A549 (cell line): ENCODE data around the gene PTGER2. TPM values are rescaled to one million over a fixed set of nuclear protein-coding genes. Genes with fewer than 3 reads are reported as not detected.

ENCODE experiments used
- BHLHE40 ChIP-seq: IDR thresholded peaks from 2 replicates; pipeline ENCODE4 v1.6.1; 2012; ENCODE audit warnings: low read depth, low read length, inconsistent platforms
- CBX2 ChIP-seq: fragments of 200-600 bp; sonication (generic); IDR thresholded peaks from 2 replicates; pipeline ENCODE4 v1.6.1; 2016; ENCODE audit warnings: low read depth, mild to moderate bottlenecking, borderline replicate concordance
- CBX8 ChIP-seq: fragments of 200-600 bp; sonication (generic); IDR thresholded peaks from 2 replicates; pipeline ENCODE4 v1.6.1; 2016
- CHD2 ChIP-seq: fragments of 150-350 bp; IDR thresholded peaks from 2 replicates; pipeline ENCODE4 v1.6.1; 2014; ENCODE audit warnings: low read length; ENCODE audit not compliant: partially characterized antibody
- CHD4 ChIP-seq: fragments of 200-600 bp; sonication (generic); IDR thresholded peaks from 2 replicates; pipeline ENCODE4 v1.6.1; 2016; ENCODE audit warnings: antibody characterized with exemption, mild to moderate bottlenecking, borderline replicate concordance
- EHMT2 ChIP-seq: fragments of 200-600 bp; sonication (generic); IDR thresholded peaks from 2 replicates; pipeline ENCODE4 v1.6.1; 2016; ENCODE audit warnings: antibody characterized with exemption, low read depth, mild to moderate bottlenecking, moderate library complexity
- FOSB ChIP-seq: fragments of 250-450 bp; sonication (Bioruptor Pico); IDR thresholded peaks from 2 replicates; pipeline ENCODE4 v1.5.0; 2020; ENCODE audit warnings: mild to moderate bottlenecking, moderate library complexity
- FOSL2 ChIP-seq, 2 experiments: fragments of 450-650 bp in 1 of 2; fragments of >200 bp in 1 of 2; sonication (Bioruptor Twin) in 1 of 2; formaldehyde crosslinking; IDR thresholded peaks; 2 replicates each; pipeline versions ENCODE4 v1.5.0 to v1.6.1; 2016 to 2020; ENCODE audit warnings: mild to moderate bottlenecking in 1 of 2, moderate library complexity in 1 of 2
- GATA3 ChIP-seq: IDR thresholded peaks from 2 replicates; pipeline ENCODE4 v1.6.1; 2012; ENCODE audit warnings: borderline replicate concordance
- HDAC2 ChIP-seq: fragments of 200-600 bp; sonication (generic); IDR thresholded peaks from 2 replicates; pipeline ENCODE4 v1.6.1; 2016
- HEYL ChIP-seq: fragments of 250-450 bp; sonication (Bioruptor Pico); IDR thresholded peaks from 2 replicates; pipeline ENCODE4 v1.8.0; 2021; ENCODE audit warnings: mild to moderate bottlenecking, moderate library complexity
- HOXA7 ChIP-seq: fragments of 250-450 bp; sonication (Bioruptor Pico); IDR thresholded peaks from 2 replicates; pipeline ENCODE4 v1.5.0; 2020; ENCODE audit warnings: mild to moderate bottlenecking, moderate library complexity
- JUNB ChIP-seq: fragments of >200 bp; sonication (Bioruptor Twin); formaldehyde crosslinking; IDR thresholded peaks from 2 replicates; pipeline ENCODE4 v1.6.1; 2016
- KDM5A ChIP-seq: fragments of 200-600 bp; sonication (generic); IDR thresholded peaks from 2 replicates; pipeline ENCODE4 v1.6.1; 2016; ENCODE audit warnings: antibody characterized with exemption, mild to moderate bottlenecking
- MYC ChIP-seq: IDR thresholded peaks from 2 replicates; pipeline ENCODE4 v1.6.1; 2012; ENCODE audit warnings: mild to moderate bottlenecking, inconsistent platforms, low read length, improper control_type of control experiment, borderline replicate concordance
- NR3C1 ChIP-seq: fragments of >200 bp; sonication (Bioruptor Twin); formaldehyde crosslinking; IDR thresholded peaks from 3 replicates; pipeline ENCODE4 v1.6.1; 2017
- PHF8 ChIP-seq: fragments of 200-600 bp; sonication (generic); IDR thresholded peaks from 2 replicates; pipeline ENCODE4 v1.6.1; 2016; ENCODE audit warnings: low read depth, mild to moderate bottlenecking, antibody characterized with exemption, moderate library complexity, borderline replicate concordance
- POLR2A ChIP-seq: IDR thresholded peaks from 2 replicates; pipeline ENCODE4 v1.6.1; 2012; ENCODE audit warnings: mild to moderate bottlenecking, low read length
- POLR2AphosphoS2 ChIP-seq: conservative IDR thresholded peaks from 2 replicates; pipeline ENCODE4 v1.6.1; 2012; ENCODE audit warnings: low read length, improper control_type of control experiment, inconsistent platforms
- RAD21 ChIP-seq, 2 experiments: fragments of >200 bp in 1 of 2; sonication (Bioruptor Twin) in 1 of 2; formaldehyde crosslinking in 1 of 2; IDR thresholded peaks in 1 of 2; conservative IDR thresholded peaks in 1 of 2; 2 replicates in 1 of 2; 3 replicates in 1 of 2; pipeline ENCODE4 v1.6.1; 2012 to 2018; ENCODE audit warnings: inconsistent platforms in 1 of 2
- RCOR1 ChIP-seq: fragments of 150-350 bp; IDR thresholded peaks from 2 replicates; pipeline ENCODE4 v1.6.1; 2014; ENCODE audit warnings: antibody characterized with exemption, low read length, low read depth
- SMC3 ChIP-seq: fragments of >200 bp; sonication (Bioruptor Twin); formaldehyde crosslinking; IDR thresholded peaks from 3 replicates; pipeline ENCODE4 v1.6.1; 2018; ENCODE audit warnings: inconsistent platforms
- SREBF2 ChIP-seq: fragments of 450-650 bp; IDR thresholded peaks from 2 replicates; pipeline ENCODE4 v1.6.1; 2014; ENCODE audit warnings: mild to moderate bottlenecking, moderate library complexity
- TP53 ChIP-seq: fragments of 250-450 bp; sonication (Bioruptor Pico); IDR thresholded peaks from 2 replicates; pipeline ENCODE4 v1.5.0; 2021; ENCODE audit warnings: mild to moderate bottlenecking, moderate library complexity
- ZNF302 ChIP-seq: fragments of 250-450 bp; sonication (Bioruptor Pico); IDR thresholded peaks from 2 replicates; pipeline ENCODE4 v1.9.0; 2021; ENCODE audit warnings: inconsistent platforms, mild to moderate bottlenecking, moderate library complexity
- polyA plus RNA-seq, 4 experiments: library from polyadenylated mRNA; depleted of rRNA in 3 of 4; stranded (reverse); fragments of >200 nt; fragmentation: RNase III in 1 of 4; extraction: RNeasy Plus Mini Kit Qiagen cat#74134 plus additional on column Dnase treatment in 1 of 4; gene quantifications; 2 replicates in 3 of 4; 3 replicates in 1 of 4; pipeline ENCODE4 v1.2.3, GENCODE V29; 2011 to 2017
- TF ChIP-seq, protein P1 (sequence below): fragments of >200 bp; sonication (Bioruptor Twin); formaldehyde crosslinking; IDR thresholded peaks from 3 replicates; pipeline ENCODE4 v1.6.1; 2016
- TF ChIP-seq, protein P2 (sequence below): fragments of 150-350 bp; IDR thresholded peaks from 2 replicates; pipeline ENCODE4 v1.6.1; 2014; ENCODE audit warnings: low read depth, mild to moderate bottlenecking, low read length
- TF ChIP-seq, protein P3 (sequence below): IDR thresholded peaks from 2 replicates; pipeline ENCODE4 v1.6.1; 2012
- TF ChIP-seq, protein P4 (sequence below): IDR thresholded peaks from 2 replicates; pipeline ENCODE4 v1.6.1; 2012; ENCODE audit warnings: low read depth, borderline replicate concordance
- TF ChIP-seq, protein P5 (sequence below): fragments of 450-650 bp; IDR thresholded peaks from 2 replicates; pipeline ENCODE4 v1.6.1; 2014; ENCODE audit warnings: antibody characterized with exemption
- TF ChIP-seq, protein P6 (sequence below): fragments of 250-450 bp; sonication (Bioruptor Pico); IDR thresholded peaks from 2 replicates; pipeline ENCODE4 v1.5.0; 2020; ENCODE audit warnings: low read depth, mild to moderate bottlenecking, moderate library complexity

PTGER2 gene
- polyA plus RNA-seq, 2 of the 4 experiments (the other 2 are of a cell fraction), result 0.74 to 1.2 TPM

DNA sequence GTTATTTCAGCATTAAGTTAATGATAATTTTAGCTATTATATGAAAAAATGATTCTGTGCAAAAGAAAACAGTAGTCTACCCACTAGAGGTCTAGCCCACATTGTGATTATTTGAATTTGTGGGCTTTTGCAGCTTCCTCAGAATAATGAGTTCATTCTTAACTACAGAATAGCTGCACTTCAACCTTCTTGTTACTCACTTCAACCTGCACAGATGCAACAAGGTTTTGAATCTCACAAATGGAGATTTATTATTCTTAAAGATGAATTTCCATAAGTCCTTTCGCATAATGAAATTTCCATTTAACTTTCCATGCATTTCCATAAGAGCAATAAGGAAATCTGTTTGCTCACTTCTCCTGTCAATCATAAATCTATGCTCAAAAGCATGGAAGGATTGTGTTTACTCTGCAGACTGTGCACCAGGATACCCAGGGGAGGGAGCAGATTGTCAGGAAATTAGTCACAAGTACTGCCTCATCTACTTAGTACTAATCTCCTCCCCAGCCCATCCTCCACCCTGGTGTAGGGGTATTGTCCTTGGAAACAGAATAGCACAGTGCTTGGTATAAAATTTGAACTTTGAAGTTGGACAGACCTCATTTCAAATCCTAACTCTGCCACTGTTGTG lies 24.1 kb downstream of the PTGER2 start (continued):
- TF ChIP-seq, protein P1, sequence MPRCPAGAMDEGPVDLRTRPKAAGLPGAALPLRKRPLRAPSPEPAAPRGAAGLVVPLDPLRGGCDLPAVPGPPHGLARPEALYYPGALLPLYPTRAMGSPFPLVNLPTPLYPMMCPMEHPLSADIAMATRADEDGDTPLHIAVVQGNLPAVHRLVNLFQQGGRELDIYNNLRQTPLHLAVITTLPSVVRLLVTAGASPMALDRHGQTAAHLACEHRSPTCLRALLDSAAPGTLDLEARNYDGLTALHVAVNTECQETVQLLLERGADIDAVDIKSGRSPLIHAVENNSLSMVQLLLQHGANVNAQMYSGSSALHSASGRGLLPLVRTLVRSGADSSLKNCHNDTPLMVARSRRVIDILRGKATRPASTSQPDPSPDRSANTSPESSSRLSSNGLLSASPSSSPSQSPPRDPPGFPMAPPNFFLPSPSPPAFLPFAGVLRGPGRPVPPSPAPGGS, result no peak
- TF ChIP-seq TP53 (no peak), ZNF302 (CRISPR knock-in tag) (no peak), RCOR1 (no peak), KDM5A (no peak), NR3C1 (no peak), POLR2AphosphoS2 (no peak), FOSL2 (IDR thresholded peaks at IDR 0.05) (no peak), FOSL2 (CRISPR knock-in tag; IDR thresholded peaks at IDR 0.05) (peak; percentile 45; the same call in 1 of the 2 replicates), HDAC2 (no peak), SREBF2 (no peak), CBX2 (no peak), RAD21 (conservative IDR thresholded peaks at IDR 0.05 in 1 of 2, IDR thresholded peaks at IDR 0.05 in 1 of 2) (no peak), MYC (no peak), PHF8 (no peak), HOXA7 (CRISPR knock-in tag) (no peak), CHD4 (no peak), FOSB (CRISPR knock-in tag) (no peak), CHD2 (no peak), SMC3 (no peak), BHLHE40 (no peak), EHMT2 (no peak), CBX8 (no peak), POLR2A (no peak), GATA3 (peak; percentile 34; the same call in 1 of the 2 replicates), HEYL (CRISPR knock-in tag) (no peak), JUNB (0 out of 2 replicates have a peak, but pooled peaks have one; percentile 49)
- TF ChIP-seq, protein P2, sequence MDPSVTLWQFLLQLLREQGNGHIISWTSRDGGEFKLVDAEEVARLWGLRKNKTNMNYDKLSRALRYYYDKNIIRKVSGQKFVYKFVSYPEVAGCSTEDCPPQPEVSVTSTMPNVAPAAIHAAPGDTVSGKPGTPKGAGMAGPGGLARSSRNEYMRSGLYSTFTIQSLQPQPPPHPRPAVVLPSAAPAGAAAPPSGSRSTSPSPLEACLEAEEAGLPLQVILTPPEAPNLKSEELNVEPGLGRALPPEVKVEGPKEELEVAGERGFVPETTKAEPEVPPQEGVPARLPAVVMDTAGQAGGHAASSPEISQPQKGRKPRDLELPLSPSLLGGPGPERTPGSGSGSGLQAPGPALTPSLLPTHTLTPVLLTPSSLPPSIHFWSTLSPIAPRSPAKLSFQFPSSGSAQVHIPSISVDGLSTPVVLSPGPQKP, result no peak
- TF ChIP-seq, protein P3, sequence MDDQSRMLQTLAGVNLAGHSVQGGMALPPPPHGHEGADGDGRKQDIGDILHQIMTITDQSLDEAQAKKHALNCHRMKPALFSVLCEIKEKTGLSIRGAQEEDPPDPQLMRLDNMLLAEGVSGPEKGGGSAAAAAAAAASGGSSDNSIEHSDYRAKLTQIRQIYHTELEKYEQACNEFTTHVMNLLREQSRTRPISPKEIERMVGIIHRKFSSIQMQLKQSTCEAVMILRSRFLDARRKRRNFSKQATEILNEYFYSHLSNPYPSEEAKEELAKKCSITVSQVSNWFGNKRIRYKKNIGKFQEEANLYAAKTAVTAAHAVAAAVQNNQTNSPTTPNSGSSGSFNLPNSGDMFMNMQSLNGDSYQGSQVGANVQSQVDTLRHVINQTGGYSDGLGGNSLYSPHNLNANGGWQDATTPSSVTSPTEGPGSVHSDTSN, result 0 out of 2 replicates have a peak, but pooled peaks have one; percentile 56
- TF ChIP-seq, protein P4, sequence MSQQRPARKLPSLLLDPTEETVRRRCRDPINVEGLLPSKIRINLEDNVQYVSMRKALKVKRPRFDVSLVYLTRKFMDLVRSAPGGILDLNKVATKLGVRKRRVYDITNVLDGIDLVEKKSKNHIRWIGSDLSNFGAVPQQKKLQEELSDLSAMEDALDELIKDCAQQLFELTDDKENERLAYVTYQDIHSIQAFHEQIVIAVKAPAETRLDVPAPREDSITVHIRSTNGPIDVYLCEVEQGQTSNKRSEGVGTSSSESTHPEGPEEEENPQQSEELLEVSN, result no peak
- TF ChIP-seq, protein P5, sequence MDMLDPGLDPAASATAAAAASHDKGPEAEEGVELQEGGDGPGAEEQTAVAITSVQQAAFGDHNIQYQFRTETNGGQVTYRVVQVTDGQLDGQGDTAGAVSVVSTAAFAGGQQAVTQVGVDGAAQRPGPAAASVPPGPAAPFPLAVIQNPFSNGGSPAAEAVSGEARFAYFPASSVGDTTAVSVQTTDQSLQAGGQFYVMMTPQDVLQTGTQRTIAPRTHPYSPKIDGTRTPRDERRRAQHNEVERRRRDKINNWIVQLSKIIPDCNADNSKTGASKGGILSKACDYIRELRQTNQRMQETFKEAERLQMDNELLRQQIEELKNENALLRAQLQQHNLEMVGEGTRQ, result no peak
- TF ChIP-seq, protein P6, sequence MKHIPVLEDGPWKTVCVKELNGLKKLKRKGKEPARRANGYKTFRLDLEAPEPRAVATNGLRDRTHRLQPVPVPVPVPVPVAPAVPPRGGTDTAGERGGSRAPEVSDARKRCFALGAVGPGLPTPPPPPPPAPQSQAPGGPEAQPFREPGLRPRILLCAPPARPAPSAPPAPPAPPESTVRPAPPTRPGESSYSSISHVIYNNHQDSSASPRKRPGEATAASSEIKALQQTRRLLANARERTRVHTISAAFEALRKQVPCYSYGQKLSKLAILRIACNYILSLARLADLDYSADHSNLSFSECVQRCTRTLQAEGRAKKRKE (CRISPR knock-in tag), result no peak
